Vagina (tissue), 2 donors: ENCODE results near the gene USP1. TPM values are rescaled to one million over a fixed set of nuclear protein-coding genes. Genes with fewer than 3 reads are reported as not detected.
A peak's percentile ranks its signal among the peaks of the same experiment; 100 is the strongest.

Experiments
- DNase-seq, 2 donors: peaks; one replicate each; pipeline ENCODE4 v3.0.0-alpha.2; 2017; ENCODE audit errors: extremely low spot score in 2 of 2
- H3K27ac ChIP-seq: fragments of 200-600 bp; sonication (generic); one replicate; pipeline ENCODE4 v1.5.1; 2019
- H3K27me3 ChIP-seq: fragments of 200-600 bp; sonication (generic); one replicate; pipeline ENCODE4 v1.5.1; 2019
- H3K36me3 ChIP-seq, 2 donors: fragments of 200-600 bp; sonication (generic); one replicate each; pipeline ENCODE4 v1.5.1; 2017 to 2019
- H3K4me1 ChIP-seq: fragments of 200-600 bp; sonication (generic); one replicate; pipeline ENCODE4 v1.5.1; 2019
- H3K4me3 ChIP-seq, 2 donors: fragments of 200-600 bp; sonication (generic); 1 replicate in 1 of 2; 2 replicates in 1 of 2; pipeline ENCODE4 v1.5.1; 2016 to 2019
- H3K9me3 ChIP-seq: fragments of 200-600 bp; sonication (generic); one replicate; pipeline ENCODE4 v1.5.1; 2019
- CTCF ChIP-seq, 3 experiments: fragments of 450-650 bp in 2 of 3; fragments of 200-600 bp in 1 of 3; sonication (generic) in 1 of 3; IDR thresholded peaks; one replicate each; pipeline ENCODE4 v1.5.1; 2017 to 2019; ENCODE audit warnings: antibody characterized with exemption in 3 of 3, mild to moderate bottlenecking in 2 of 3, moderate library complexity in 2 of 3
- POLR2A ChIP-seq, 2 donors: fragments of 450-650 bp; IDR thresholded peaks; one replicate each; pipeline ENCODE4 v1.6.1; 2017; ENCODE audit warnings: antibody characterized with exemption in 2 of 2, mild to moderate bottlenecking in 2 of 2, moderate library complexity in 2 of 2
- POLR2AphosphoS5 ChIP-seq, 2 donors: sonication (generic); formaldehyde crosslinking; IDR thresholded peaks; one replicate each; pipeline ENCODE4 v1.9.0; 2017; ENCODE audit warnings: antibody characterized with exemption in 2 of 2, mild to moderate bottlenecking in 2 of 2, low read depth in 1 of 2; ENCODE audit not compliant: insufficient read depth in 1 of 2
- intact Hi-C: fragments of 100-400 bp; cut with DNase I; formaldehyde crosslinking; loops from one replicate; pipeline ENCODE4 v1.15.1; 2023
- total RNA-seq: library from RNA; depleted of rRNA; stranded (reverse); fragments of >200 nt; gene quantifications from one replicate; pipeline ENCODE4 v1.2.3, GENCODE V29; 2016

USP1 gene
- total RNA-seq, 1 donor from 2014 or later, result 22.1 TPM

GRCh38 chr1:62434618-62435001, 2.2 kb upstream of the USP1 start:
- H3K4me1 ChIP-seq, result peaks cover 22% of the 10 kb centered on the region
- no peaks in the 10 kb centered on the region for H3K27me3 ChIP-seq
- intact Hi-C loops, result no loop called here
- no peak for DNase-seq
- H3K4me3 ChIP-seq, result no peak overlapping the region
- TF ChIP-seq CTCF (IDR thresholded peaks at IDR 0.05) (no peak), POLR2AphosphoS5 (IDR thresholded peaks at IDR 0.05; ENCODE audit: insufficient read depth in 1 of 2, low read depth in 1 of 2) (no peak), POLR2A (IDR thresholded peaks at IDR 0.05) (no peak)
- H3K36me3 ChIP-seq, result no peaks in the 10 kb centered on the region
- no peaks in the 10 kb centered on the region for H3K9me3 ChIP-seq
- no peak overlapping the region for H3K27ac ChIP-seq

GRCh38 chr1:62435231-62436038, 1.4 kb upstream of the USP1 start:
- Histone ChIP-seq H3K4me1 (peaks cover 30% of the 10 kb centered on the region), H3K27ac (peak overlapping the region; percentile 96), H3K9me3 (no peaks in the 10 kb centered on the region), H3K27me3 (no peaks in the 10 kb centered on the region), H3K4me3 (peak overlapping the region; percentile 91 to 99), H3K36me3 (no peaks in the 10 kb centered on the region)
- intact Hi-C loops, result no loop called here
- DNase-seq, result no peak
- TF ChIP-seq POLR2A (IDR thresholded peaks at IDR 0.05) (no peak), POLR2AphosphoS5 (IDR thresholded peaks at IDR 0.05; ENCODE audit: insufficient read depth in 1 of 2, low read depth in 1 of 2) (no peak), CTCF (IDR thresholded peaks at IDR 0.05) (no peak)

- peaks cover 36% of the 10 kb centered on the region for H3K4me1 ChIP-seq
- H3K36me3 ChIP-seq, result no peaks in the 10 kb centered on the region
- H3K4me3 ChIP-seq, result peak overlapping the region; percentile 91 to 99
- DNase-seq, result no peak
- TF ChIP-seq POLR2A (IDR thresholded peaks at IDR 0.05) (peak in 1 of 2 donors; percentile 86), POLR2AphosphoS5 (IDR thresholded peaks at IDR 0.05; ENCODE audit: insufficient read depth in 1 of 2, low read depth in 1 of 2) (peak; percentile 93 to 97), CTCF (IDR thresholded peaks at IDR 0.05) (no peak)
- H3K27me3 ChIP-seq, result no peaks in the 10 kb centered on the region
- intact Hi-C loops, result no loop called here
- peak overlapping the region; percentile 96 for H3K27ac ChIP-seq
- H3K9me3 ChIP-seq, result no peaks in the 10 kb centered on the region
These were observed 797 bp upstream of the USP1 start for GRCh38 chr1:62436039-62436465.

GRCh38 chr1:62437273-62437940, 558 bp downstream of the USP1 start:
- H3K9me3 ChIP-seq, result no peaks in the 10 kb centered on the region
- H3K27me3 ChIP-seq, result no peaks in the 10 kb centered on the region
- intact Hi-C loops, result no loop called here
- no peak for TF ChIP-seq CTCF (IDR thresholded peaks at IDR 0.05)
- no peak for TF ChIP-seq POLR2AphosphoS5 (IDR thresholded peaks at IDR 0.05; ENCODE audit: insufficient read depth in 1 of 2, low read depth in 1 of 2)
- no peak for TF ChIP-seq POLR2A (IDR thresholded peaks at IDR 0.05)
- H3K36me3 ChIP-seq, result peaks cover 0 to 10% of the 10 kb centered on the region in 2 donors
- DNase-seq, result peak in 1 of 2 donors; percentile 89
- peaks cover 42% of the 10 kb centered on the region for H3K4me1 ChIP-seq
- H3K27ac ChIP-seq, result peak overlapping the region; percentile 96
- H3K4me3 ChIP-seq, result peak overlapping the region; percentile 91 to 99
